Subcutaneous adipose tissue (tissue), 4 donors: ENCODE results near the gene TCF4. TPM values are rescaled to one million over a fixed set of nuclear protein-coding genes. Genes with fewer than 3 reads are reported as not detected.

Experiments used
- total RNA-seq, 4 donors: library from RNA; depleted of rRNA; stranded (reverse); fragments of >200 nt; gene quantifications; one replicate each; pipeline ENCODE4 v1.1.0, GENCODE V29; 2016
- TF ChIP-seq, protein P1 (sequence below): fragments of 450-650 bp; IDR thresholded peaks from one replicate; pipeline ENCODE4 v1.5.1; 2016; ENCODE audit warnings: low read depth, mild to moderate bottlenecking, control low read depth, antibody characterized with exemption, moderate library complexity

Gene TCF4
- total RNA-seq, 4 donors from 2014 or later = 110 to 250 (median 170) TPM

DNA sequence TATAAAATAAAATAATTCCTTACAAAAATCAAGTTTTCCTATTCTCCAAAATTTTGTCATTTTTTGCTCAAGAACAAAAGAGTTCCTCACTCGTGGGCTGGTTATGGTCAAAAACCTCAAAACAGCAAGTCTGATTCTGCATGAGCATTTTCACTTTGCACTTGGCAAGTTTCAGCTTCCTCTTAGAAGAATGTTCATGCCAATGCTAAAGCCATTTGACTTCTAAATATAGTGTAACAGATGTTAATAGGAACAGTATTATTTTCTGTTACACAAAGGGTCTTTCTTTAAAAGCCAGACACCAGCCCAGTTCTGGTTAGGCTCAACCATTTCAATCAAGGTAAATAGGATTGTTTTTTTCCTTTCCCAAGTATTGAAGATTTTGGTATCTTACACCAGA is 367.5 kb downstream of the TCF4 start:
- TF ChIP-seq, protein P1, sequence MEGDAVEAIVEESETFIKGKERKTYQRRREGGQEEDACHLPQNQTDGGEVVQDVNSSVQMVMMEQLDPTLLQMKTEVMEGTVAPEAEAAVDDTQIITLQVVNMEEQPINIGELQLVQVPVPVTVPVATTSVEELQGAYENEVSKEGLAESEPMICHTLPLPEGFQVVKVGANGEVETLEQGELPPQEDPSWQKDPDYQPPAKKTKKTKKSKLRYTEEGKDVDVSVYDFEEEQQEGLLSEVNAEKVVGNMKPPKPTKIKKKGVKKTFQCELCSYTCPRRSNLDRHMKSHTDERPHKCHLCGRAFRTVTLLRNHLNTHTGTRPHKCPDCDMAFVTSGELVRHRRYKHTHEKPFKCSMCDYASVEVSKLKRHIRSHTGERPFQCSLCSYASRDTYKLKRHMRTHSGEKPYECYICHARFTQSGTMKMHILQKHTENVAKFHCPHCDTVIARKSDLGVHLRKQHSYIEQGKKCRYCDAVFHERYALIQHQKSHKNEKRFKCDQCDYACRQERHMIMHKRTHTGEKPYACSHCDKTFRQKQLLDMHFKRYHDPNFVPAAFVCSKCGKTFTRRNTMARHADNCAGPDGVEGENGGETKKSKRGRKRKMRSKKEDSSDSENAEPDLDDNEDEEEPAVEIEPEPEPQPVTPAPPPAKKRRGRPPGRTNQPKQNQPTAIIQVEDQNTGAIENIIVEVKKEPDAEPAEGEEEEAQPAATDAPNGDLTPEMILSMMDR = no peak

DNA sequence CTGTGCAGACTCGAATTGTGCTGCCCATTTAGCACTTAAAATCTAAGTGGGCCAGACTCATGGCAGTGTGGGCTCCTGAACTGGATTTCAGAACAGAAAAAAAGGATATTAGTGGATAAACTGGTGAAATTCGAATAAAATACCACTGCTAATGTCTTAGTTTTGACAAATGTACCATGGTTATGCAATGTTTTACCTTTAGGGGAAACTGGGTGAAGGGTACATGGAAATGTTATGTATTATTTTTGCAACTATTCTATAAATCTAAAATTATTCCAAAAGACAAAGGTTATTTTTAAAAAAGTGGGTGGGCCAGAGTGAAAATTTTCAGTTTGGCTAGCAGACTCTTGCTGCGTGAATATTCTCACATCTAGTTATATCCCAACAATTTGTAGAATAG is 368.2 kb downstream of the TCF4 start:
- TF ChIP-seq, protein P1 = no peak

DNA sequence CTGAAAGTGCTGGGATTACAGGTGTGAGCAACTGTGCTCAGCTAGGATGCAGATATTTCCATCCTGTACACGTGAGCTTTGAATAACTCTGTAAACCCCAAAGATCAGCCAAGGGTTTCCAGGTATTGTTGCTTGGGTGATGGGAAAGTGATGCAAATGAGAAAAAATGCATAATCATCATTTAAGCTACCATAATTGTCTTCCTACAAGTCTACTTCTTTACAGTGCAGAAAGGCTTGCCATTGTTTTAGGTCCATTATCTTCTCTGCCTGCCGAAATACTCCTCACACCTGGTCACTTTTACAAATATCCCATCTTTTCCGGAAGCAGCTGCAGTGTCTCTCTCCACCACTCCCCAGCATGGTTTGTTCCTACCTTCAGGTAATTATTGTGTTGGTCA is 368.9 kb downstream of the TCF4 start:
- TF ChIP-seq, protein P1 = no peak

DNA sequence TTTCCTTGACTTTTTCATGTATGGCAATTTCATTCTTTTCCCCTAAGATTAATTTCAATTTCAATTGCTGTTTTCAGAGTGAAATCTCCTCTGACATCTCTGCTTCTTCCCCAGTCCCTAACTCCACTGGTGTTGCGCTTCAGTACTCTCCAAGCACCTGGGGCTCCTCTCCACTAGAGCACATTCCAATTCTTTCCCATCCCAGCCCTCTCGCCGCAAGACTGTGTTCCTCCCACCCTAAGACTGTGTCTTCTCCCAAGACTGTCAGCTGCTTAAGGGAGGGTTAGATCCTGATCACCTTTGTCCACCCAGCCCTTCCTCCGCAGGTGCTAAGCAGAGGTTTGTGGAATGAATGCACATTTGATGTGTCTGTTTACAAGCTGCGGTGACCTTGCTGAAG is 373.0 kb downstream of the TCF4 start:
- TF ChIP-seq, protein P1 = no peak

DNA sequence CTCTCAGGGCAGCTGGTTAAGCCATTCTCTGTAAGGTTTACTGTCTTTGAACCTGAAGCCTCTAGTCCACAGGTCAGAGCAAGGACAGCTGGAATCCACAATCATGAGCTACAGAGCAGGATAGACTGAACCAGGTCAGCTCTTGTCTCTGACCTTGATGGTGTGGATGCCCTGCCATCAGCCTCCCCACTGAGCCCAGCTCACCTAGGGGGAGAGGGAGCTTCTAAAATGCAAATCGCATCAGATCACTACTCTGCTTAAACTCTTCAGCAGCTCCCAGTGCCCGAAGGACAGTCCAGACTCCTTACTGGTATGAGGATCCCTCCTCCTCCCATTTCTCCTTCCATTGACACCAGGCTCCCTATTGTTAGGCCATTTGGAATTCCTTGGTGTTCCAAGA is 373.5 kb downstream of the TCF4 start:
- TF ChIP-seq, protein P1 = no peak

DNA sequence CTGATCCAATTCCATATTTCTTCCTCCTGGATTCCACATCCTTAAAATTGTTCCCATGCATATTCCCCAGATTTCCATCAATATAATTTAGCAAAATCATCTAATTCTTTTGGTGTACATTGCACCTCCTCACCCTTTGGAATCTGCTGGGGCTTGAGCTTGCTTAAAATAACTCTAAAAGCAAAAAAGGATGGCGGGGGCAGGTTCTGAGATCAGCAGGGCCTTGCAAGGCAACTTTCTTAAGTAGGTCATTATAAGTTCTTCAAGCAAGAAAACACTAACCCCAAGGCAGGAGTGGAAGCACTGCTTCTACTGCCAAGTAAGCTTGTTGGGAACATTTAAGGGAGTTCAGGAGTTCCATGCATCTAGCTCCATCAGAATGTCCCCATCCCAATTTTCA is 374.4 kb downstream of the TCF4 start:
- TF ChIP-seq, protein P1 = no peak

DNA sequence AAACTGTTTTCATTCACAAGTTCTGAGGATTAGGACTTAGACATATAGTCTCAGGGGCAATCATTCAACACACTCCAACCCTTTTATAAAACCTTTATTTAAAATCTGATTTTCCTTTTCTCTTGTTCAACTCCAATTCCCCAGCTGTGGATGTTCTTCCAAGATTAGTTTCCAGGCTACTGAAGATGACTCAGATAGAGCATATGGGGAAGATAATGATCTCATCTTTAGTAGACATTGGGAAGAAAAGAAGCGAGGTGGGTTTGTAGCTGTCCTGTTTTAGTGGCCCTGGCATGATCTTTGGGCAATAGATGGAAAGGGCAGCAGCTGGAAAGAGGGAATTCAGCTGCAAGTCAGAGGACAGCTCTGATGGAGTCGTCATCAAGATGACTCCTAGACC is 381.1 kb downstream of the TCF4 start:
- TF ChIP-seq, protein P1 = no peak
